GM19324 (cell line): ENCODE measurements around the gene RAB3GAP1.
A peak's percentile ranks its signal among the peaks of the same experiment; 100 is the strongest.
"Not testable (repeated sequence)": the region's sequence is repeated elsewhere in the genome, so short reads cannot be mapped to it uniquely, and the experiment has no call there.

Experiments used
- ATAC-seq: cut with Tn5 transposase; IDR thresholded peaks from one replicate; pipeline ENCODE4 v1.9.1; 2021; ENCODE audit warnings: mild to moderate bottlenecking, moderate library complexity; ENCODE audit not compliant: unreplicated experiment, low FRiP score

RAB3GAP1 gene

GRCh38 chr2:135052042-135052876, at the start of gene RAB3GAP1:
TSS of gene RAB3GAP1 (plus strand) at chr2:135052292. CDS start at chr2:135052308, 16 bp downstream.
- peak; percentile 85 for ATAC-seq

- ATAC-seq: no peak
These were observed 49.3 kb upstream of the RAB3GAP1 start for GRCh38 chr2:135002836-135003235.

- peak; percentile 82 for ATAC-seq
These were observed 47.9 kb upstream of the RAB3GAP1 start for GRCh38 chr2:135004005-135004746.

- no peak for ATAC-seq
These were observed 46.3 kb upstream of the RAB3GAP1 start for GRCh38 chr2:135005753-135006152.

- ATAC-seq: no peak
These were observed 42.8 kb upstream of the RAB3GAP1 start for GRCh38 chr2:135009339-135009738.

GRCh38 chr2:135010200-135010942, 41.7 kb upstream of the RAB3GAP1 start:
- ATAC-seq: no peak

- ATAC-seq: no peak
These were observed 40.5 kb upstream of the RAB3GAP1 start for GRCh38 chr2:135011633-135012032.

GRCh38 chr2:135021618-135022017, 30.5 kb upstream of the RAB3GAP1 start:
- ATAC-seq: no peak

- ATAC-seq: no peak
These were observed 28.9 kb upstream of the RAB3GAP1 start for GRCh38 chr2:135022952-135023880.

- no peak for ATAC-seq
These were observed 28.1 kb upstream of the RAB3GAP1 start for GRCh38 chr2:135023886-135024485.

- ATAC-seq: no peak
These were observed 22.5 kb upstream of the RAB3GAP1 start for GRCh38 chr2:135029481-135030134.

- ATAC-seq: no peak
These were observed 21.3 kb upstream of the RAB3GAP1 start for GRCh38 chr2:135030826-135031225.

- not testable (repeated sequence) for ATAC-seq
These were observed 18.9 kb upstream of the RAB3GAP1 start for GRCh38 chr2:135033216-135033615.

GRCh38 chr2:135037831-135038230, 14.3 kb upstream of the RAB3GAP1 start:
- no peak for ATAC-seq

GRCh38 chr2:135043345-135043744, 8.7 kb upstream of the RAB3GAP1 start:
- no peak for ATAC-seq

GRCh38 chr2:135047300-135047699, 4.8 kb upstream of the RAB3GAP1 start, which contains the start of gene MAP3K19:
TSS of gene MAP3K19 (minus strand) at chr2:135047447. CDS start at chr2:135024647, 22,800 bp downstream.
- no peak for ATAC-seq

GRCh38 chr2:135048122-135048521, 4.0 kb upstream of the RAB3GAP1 start:
- no peak for ATAC-seq

GRCh38 chr2:135050132-135050531, 2.0 kb upstream of the RAB3GAP1 start:
- no peak for ATAC-seq

GRCh38 chr2:135050684-135051083, 1.4 kb upstream of the RAB3GAP1 start:
- no peak for ATAC-seq
